Motor neuron (in vitro differentiated cells): ENCODE data around the gene RBMS1. TPM values are rescaled to one million over a fixed set of nuclear protein-coding genes. Genes with fewer than 3 reads are reported as not detected.

Experiments used
- ATAC-seq, 8 experiments: fragments of 200-7000 bp; cut with Tn5 transposase; replicated peaks in 6 of 8; 2 replicates each; pipeline ENCODE4 v1.8.0; 2021; ENCODE audit warnings: mild to moderate bottlenecking in 8 of 8, moderate library complexity in 8 of 8
- H3K27ac ChIP-seq, 2 donors: fragments of 250-450 bp; sonication (Bioruptor Pico); 2 replicates each; pipeline ENCODE4 v1.9.0; 2021; ENCODE audit warnings: antibody characterized with exemption in 2 of 2, mild to moderate bottlenecking in 2 of 2, moderate library complexity in 1 of 2
- H3K4me1 ChIP-seq, 2 donors: fragments of 250-450 bp; sonication (Bioruptor Pico); replicated peaks in 1 of 2; 2 replicates each; pipeline ENCODE4 v1.6.1; 2021; ENCODE audit warnings: antibody characterized with exemption in 2 of 2, mild to moderate bottlenecking in 2 of 2, moderate library complexity in 1 of 2
- H3K4me3 ChIP-seq, 5 donors: fragments of 250-450 bp; sonication (Bioruptor Pico); 2 replicates each; pipeline ENCODE4 v1.9.0; 2021; ENCODE audit warnings: antibody characterized with exemption in 5 of 5, mild to moderate bottlenecking in 5 of 5, moderate library complexity in 4 of 5
- WGBS, 10 experiments: fragments of 450-650 bp; shearing (Covaris generic); methylation state at CpG; one replicate each; pipeline ENCODE4 v1.0.0; 2022; 5-methylcytosine and 5-hydroxymethylcytosine counted together
- in situ Hi-C, 9 experiments: fragments of 400-800 bp; cut with MboI; loops; one replicate each; pipeline ENCODE4 v1.15.0; 2021; ENCODE audit warnings: low sequenced_read_pairs in 9 of 9, low pct_unique_long_range_greater_than_20kb in 2 of 9; ENCODE audit not compliant: unreplicated experiment in 9 of 9
- total RNA-seq, 8 experiments: library from RNA; unstranded; fragments of 300-600 nt; gene quantifications; 2 replicates each; pipeline versions ENCODE4 v1.2.3 to v1.2.4, GENCODE V29; 2022

Gene RBMS1
- total RNA-seq, 8 experiments from 2014 or later = 17.9 to 172 (median 53.5) TPM

DNA sequence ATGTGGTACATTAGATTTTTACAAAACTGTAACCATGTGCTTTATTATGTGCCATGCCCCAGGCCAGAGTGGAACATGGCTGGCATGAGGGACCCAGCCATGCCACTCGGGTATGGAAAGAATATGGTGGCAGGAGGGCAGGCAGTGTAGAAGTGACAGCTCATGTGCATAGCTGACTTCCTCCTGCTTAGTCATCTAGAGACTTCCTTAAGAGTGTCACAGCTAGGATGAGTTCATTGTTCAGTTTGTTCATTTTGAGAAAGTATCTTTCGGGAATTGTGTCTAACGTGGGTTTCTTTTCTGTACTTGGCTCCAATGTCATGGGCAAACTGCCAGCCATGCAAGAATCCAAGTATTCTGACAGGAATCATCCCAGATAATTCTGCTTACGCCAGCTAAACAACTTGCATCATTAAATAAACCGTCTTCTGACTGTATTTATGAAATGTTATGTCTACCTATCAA lies 199.2 kb downstream of the RBMS1 start:
- in situ Hi-C loops = no loop called here
- 5 to 100% (median 81%) methylated on average over 1 to 5 of the region's 5 CpGs; no CpG with 5 or more reads in 1 of the 10 experiments for WGBS, 10 experiments
- H3K27ac ChIP-seq = no peak overlapping the region
- H3K4me1 ChIP-seq = no peaks in the 10 kb centered on the region
- ATAC-seq = peak in 4 of 8 experiments; percentile 38 to 78 (median 58)
- H3K4me3 ChIP-seq = no peak overlapping the region

DNA sequence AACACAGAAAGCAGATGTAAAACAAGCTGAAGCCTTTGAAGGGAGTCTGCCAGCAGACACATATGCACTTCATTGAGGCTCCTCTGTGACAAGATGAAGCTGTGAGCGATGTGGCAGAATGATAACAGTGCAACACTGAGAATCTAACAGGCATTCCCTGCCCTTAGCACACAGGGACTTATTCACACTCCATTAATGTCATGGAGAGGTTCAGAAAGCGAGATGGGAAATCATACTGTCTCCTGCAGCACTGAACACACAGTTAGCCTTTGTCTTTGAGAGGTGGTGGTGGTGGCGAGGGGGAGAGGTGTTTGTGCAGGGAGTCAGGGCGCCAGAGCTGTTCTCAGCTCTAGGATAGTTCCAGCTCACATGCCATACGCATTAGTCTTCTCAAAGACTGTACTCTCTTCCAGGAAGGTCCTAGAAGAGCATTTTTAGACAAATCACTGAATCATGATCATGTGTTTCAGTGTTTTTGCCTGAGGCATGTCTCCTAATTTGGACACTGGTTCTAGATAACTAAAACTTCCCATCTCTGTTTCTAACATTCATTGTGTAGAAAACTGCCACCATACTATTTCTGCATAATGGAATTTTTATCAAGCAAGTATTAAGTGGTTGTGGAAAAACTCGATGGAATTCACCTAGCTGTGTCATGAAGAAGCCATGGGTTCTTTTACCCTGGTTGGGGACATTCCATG lies 200.1 kb downstream of the RBMS1 start:
- Histone ChIP-seq H3K4me3 (no peak overlapping the region), H3K4me1 (no peaks in the 10 kb centered on the region), H3K27ac (no peak overlapping the region)
- WGBS, 10 experiments = 0 to 100% (median 84%) methylated on average over 1 to 3 of the region's 6 CpGs; no CpG with 5 or more reads in 2 of the 10 experiments
- in situ Hi-C loops = no loop called here
- ATAC-seq = peak; percentile 23 to 78 (median 40)

DNA sequence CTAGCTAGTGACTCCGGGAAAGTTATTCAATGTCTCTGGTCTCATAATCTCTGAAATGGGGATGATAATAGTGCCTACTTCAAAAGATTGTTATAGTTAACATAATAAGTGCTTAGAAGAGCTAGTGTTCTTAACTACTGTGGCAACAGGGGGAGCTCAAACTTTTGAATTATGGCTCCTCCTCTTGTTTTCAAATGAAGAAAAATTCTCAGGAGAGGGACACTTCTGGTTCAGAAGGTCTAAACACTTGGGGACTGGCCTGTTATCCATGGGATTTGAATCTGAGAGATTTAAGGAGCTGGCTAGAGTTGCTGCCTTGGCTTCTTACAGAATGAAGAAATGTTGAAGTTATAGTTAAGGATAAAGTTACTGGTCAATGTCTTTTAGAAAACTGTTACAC lies 201.4 kb downstream of the RBMS1 start:
- in situ Hi-C loops = no loop called here
- 63 to 100% (median 96%) methylated on average over 1 of the region's 1 CpG; no CpG with 5 or more reads in 4 of the 10 experiments for WGBS, 10 experiments
- ATAC-seq = no peak
- Histone ChIP-seq H3K4me3 (no peak overlapping the region), H3K27ac (no peak overlapping the region), H3K4me1 (no peaks in the 10 kb centered on the region)

DNA sequence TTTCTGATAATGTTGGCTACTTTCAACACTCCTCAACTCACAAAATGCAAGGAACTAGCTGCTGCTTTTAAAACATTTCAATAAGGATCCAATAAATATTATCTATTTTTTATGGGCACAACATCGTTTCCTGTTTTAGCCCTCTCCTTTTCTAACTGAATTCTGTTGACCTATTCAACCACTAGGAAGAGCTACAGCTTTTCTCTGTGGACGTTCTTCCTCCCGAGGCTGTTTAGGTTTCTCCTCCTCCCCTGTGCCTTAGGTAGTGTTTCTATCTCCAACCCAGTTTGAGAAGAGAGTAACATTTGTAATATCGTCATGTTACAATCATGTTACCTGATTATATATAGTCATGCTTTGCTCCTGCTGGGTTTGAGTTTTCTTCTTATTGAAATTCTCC lies 202.2 kb downstream of the RBMS1 start:
- WGBS, 10 experiments = 66 to 100% (median 80%) methylated on average over 1 to 4 of the region's 4 CpGs; no CpG with 5 or more reads in 1 of the 10 experiments
- ATAC-seq = no peak
- in situ Hi-C loops = no loop called here
- Histone ChIP-seq H3K27ac (no peak overlapping the region), H3K4me1 (no peaks in the 10 kb centered on the region), H3K4me3 (no peak overlapping the region)

DNA sequence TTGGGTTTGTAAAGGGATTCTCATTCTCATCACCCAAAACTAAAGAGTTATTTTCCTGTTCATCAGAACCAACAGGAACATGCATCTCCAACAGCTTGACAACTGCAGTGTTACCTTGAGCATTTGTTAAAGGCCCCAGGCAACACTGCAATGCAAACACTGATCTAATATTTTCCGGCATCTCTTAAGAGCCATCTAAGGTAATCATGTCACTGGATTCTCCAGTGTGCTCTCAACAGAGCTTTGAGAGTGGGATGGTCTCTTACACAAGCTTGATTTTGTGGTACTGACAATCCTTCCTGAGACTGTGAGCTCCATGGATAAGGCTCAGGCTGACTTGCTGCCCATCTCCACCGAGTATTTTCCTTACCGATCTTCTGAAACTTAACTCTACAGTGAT lies 203.0 kb downstream of the RBMS1 start:
- ATAC-seq = peak in 1 of 8 experiments; percentile 28
- H3K4me1 ChIP-seq = no peaks in the 10 kb centered on the region
- H3K27ac ChIP-seq = no peak overlapping the region
- in situ Hi-C loops = no loop called here
- no peak overlapping the region for H3K4me3 ChIP-seq
- WGBS, 10 experiments = 56 to 100% (median 89%) methylated on average over 1 to 3 of the region's 3 CpGs; no CpG with 5 or more reads in 2 of the 10 experiments

DNA sequence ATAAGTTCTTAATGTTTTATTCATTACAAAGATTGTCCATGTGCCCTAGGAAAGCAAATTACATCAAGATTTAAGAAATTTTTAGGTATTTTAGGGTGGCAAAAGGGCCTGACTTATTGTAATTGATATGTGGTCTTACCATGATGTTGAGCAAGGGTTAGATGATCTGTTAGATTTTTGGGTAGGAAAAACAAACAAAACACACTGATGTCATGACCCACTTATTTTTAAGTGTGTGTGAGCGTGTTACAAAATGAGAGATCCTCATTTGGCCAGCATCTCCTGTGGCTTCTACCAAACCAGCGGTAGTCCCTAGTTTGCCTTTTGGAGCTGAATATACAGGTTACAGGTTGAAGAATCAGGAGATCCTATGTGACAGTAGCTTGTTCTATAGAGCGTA lies 203.8 kb downstream of the RBMS1 start:
- Histone ChIP-seq H3K27ac (no peak overlapping the region), H3K4me1 (no peaks in the 10 kb centered on the region), H3K4me3 (no peak overlapping the region)
- in situ Hi-C loops = no loop called here
- ATAC-seq = no peak
- 78 to 100% (median 86%) methylated on average over 1 to 3 of the region's 3 CpGs; no CpG with 5 or more reads in 3 of the 10 experiments for WGBS, 10 experiments

DNA sequence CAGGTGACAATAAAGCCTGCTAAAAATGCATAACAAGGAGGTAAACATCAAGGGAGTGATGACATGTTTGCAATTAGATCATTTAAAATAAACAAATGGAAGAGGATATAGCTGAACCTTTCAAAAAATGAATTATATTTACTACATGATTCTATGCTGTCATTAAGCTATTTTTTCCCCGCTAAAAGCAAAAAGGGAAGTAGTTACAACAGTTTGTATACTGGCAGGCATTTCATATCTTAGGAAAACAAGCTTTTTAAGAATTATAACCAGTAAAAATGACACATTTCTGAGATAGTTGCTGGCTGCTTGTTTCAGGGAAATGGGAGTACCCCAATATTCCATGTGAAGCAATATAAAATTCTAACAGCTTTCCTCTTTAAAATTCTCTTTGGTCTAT lies 204.5 kb downstream of the RBMS1 start:
- no peak for ATAC-seq
- in situ Hi-C loops = no loop called here
- 15 to 100% (median 84%) methylated on average over 1 of the region's 1 CpG; no CpG with 5 or more reads in 2 of the 10 experiments for WGBS, 10 experiments
- H3K27ac ChIP-seq = no peak overlapping the region
- H3K4me3 ChIP-seq = no peak overlapping the region
- H3K4me1 ChIP-seq = no peaks in the 10 kb centered on the region

DNA sequence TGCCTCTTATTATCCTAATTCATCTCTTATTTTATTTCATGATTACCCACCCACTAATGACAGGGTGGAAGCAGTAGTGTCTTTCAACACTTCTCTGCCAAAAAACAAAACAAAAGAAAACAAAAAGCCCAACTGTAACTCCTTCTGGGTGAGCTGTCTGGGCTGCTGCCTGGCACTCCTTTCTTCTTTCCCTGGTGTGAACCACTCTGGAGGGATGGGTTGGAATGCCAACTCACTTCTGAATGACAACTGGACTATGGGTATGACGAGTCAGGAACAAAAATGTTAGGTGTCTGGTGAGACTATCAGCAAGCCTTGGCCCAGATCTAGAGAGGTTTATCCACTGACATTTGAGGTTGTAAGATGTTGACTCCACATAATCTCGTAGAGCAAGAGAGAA lies 205.3 kb downstream of the RBMS1 start:
- no peak overlapping the region for H3K4me3 ChIP-seq
- in situ Hi-C loops = no loop called here
- no peaks in the 10 kb centered on the region for H3K4me1 ChIP-seq
- WGBS, 10 experiments = 33 to 94% (median 92%) methylated on average over 1 to 2 of the region's 2 CpGs; no CpG with 5 or more reads in 5 of the 10 experiments
- peak in 1 of 8 experiments; percentile 24 for ATAC-seq
- no peak overlapping the region for H3K27ac ChIP-seq

DNA sequence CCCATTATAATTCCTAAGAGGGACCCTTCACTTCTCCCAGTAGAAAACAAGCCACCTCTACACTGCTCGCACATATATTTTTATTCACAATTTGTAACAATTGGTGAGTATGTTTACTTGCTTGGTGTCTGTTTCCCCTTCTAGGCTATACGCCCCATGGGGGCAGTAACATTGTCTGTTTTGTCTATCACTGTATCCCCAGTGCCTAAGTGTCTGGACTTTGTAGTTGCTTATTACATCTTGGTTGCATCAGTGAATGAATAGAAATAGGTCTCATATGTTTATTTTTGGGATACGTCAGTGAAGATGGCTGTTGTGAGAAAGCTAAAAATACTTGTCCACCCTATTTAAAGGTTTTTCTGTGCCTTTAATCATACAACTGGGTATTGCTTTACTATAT lies 206.1 kb downstream of the RBMS1 start:
- H3K27ac ChIP-seq = no peak overlapping the region
- 50 to 100% (median 100%) methylated on average over 1 to 3 of the region's 3 CpGs; no CpG with 5 or more reads in 3 of the 10 experiments for WGBS, 10 experiments
- in situ Hi-C loops = no loop called here

DNA sequence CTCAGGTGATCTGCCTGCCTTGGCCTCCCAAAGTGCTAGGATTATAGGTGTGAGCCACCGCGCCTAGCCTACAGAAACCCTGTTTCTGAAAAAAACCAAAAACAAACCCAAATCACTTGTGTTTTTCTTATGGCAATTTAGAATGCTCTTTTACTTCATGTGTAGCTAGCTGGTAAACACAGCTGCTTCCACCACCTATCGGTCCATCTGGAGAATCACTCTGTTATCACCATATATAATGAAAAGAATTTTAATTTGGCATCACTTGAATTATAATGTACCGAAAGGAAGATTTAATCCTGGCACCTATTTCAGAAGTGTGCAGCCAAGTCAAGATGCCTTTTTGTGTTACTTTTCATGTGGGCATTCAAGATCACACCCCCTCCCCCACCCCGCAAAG lies 207.1 kb downstream of the RBMS1 start:
- WGBS, 10 experiments = 95 to 100% (median 100%) methylated on average over 1 to 5 of the region's 5 CpGs; no CpG with 5 or more reads in 3 of the 10 experiments
- H3K4me1 ChIP-seq = no peaks in the 10 kb centered on the region
- ATAC-seq = no peak
- no peak overlapping the region for H3K27ac ChIP-seq
- in situ Hi-C loops = no loop called here
- no peak overlapping the region for H3K4me3 ChIP-seq

More for the DNA sequence above, 206.1 kb downstream of the RBMS1 start:
- no peak for ATAC-seq
- no peak overlapping the region for H3K4me3 ChIP-seq
- no peaks in the 10 kb centered on the region for H3K4me1 ChIP-seq

DNA sequence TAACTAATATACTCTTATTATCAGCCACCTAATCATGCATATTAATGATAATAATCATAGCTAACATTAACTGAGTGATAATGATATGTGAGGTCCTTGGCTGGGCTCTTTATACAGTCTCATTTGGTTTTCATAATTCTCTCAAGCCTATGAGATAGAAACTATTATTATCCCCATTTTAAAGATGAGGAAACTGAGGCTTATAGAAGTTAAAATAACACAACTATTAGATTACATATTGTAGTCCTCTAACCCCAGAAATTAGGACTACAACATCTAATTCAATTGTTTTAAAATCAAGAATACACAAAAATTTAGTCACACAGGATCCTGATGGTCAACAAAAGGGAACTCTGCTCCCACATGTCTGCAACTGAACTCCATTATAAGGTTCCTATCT lies 209.9 kb downstream of the RBMS1 start:
- ATAC-seq = no peak
- in situ Hi-C loops = no loop called here
- Histone ChIP-seq H3K4me3 (no peak overlapping the region), H3K27ac (no peak overlapping the region), H3K4me1 (no peaks in the 10 kb centered on the region)

DNA sequence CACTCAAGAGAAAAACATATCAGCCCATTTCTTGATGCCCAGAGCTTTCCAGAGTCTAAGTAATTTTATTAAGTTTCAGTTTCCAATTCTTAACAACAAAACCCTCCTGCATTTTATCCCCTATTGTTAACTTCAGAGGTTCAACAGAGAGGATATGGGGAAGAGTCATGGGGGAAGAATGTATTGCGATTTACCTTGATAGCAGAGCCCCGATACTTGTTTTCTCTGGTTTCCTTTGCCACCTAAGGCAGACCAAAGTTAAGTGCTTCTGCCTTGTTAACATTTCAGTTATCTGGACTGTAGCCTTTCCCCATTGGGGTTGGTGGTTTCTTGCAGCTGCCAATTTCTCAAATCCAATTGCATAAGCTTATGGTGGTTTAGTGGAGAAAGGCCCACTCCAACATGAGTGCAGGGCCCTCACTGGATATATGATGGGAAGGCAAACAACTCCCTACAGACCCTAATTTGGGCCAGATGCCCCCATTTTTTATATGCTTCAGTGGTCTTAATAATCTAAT lies 211.5 kb downstream of the RBMS1 start:
- Histone ChIP-seq H3K4me3 (no peak overlapping the region), H3K27ac (no peak overlapping the region), H3K4me1 (no peaks in the 10 kb centered on the region)
- in situ Hi-C loops = no loop called here
- 93 to 100% (median 100%) methylated on average over 1 to 2 of the region's 2 CpGs; no CpG with 5 or more reads in 4 of the 10 experiments for WGBS, 10 experiments
- ATAC-seq = no peak

DNA sequence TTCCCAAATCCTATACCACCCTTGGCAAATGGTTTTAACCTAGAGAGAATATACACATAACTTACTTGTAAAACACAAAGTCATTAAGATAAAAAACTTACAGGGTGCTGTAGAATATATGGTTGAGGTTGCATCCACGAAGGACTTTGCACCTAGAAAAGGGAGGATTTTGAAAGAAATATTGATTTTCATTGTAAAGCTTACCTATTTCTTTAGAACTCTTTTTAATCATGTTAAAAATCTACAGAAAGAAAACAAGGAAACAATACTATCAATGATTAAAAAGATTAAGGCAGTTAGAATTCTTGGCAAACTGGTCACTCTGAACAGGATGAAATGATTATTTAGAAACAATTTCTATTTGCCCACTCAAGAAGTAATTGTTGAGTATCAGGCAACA lies 212.4 kb downstream of the RBMS1 start:
- no peak for ATAC-seq
- no peak overlapping the region for H3K27ac ChIP-seq
- H3K4me1 ChIP-seq = no peaks in the 10 kb centered on the region
- 77 to 100% (median 90%) methylated on average over 1 of the region's 1 CpG for WGBS, 10 experiments
- in situ Hi-C loops = no loop called here
- no peak overlapping the region for H3K4me3 ChIP-seq
